ENCODE results near the gene POFUT2. TPM values are rescaled to one million over a fixed set of nuclear protein-coding genes. Genes with fewer than 3 reads are reported as not detected.

POFUT2 gene
- total and polyA plus RNA-seq, 10 donors: 10.5 to 37.0 (median 26.7) TPM

DNA sequence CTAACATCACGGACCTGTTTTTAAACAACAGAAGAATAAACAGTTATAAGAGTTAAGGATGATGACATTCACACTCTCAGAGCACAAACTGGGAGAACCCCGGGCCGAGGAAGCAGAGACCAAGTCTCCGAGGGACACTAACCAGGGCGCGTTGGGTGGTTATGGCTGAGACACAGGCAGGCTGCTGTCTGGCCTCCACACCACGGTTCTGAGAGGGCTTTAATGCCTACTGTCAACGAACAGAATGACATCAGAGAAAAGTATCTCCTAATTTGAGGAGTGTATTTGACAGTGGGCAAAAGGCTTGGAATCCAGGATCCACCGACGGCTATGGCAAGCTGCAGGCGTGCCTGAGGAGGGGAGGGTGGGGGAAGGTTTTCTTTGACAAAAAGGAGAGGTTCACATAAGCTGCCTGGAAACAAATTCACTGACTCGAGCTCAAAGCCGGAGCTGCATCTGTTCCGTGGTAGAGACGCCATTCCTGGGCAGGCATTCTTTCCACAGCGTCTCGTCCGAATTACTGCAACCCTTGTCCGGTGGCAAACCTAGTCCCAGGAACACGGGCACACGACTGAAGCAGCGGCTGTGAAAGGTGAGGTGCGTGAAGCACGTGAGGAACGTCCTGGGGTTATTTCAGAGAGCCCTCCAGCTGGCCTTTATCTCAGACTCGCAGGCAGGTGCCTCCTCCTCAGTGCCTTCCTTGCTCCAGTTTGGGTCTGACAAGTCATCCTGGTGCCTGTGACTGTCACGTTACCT lies 9.4 kb downstream of the POFUT2 start:
- Histone ChIP-seq H3K9me3 (no peaks in the 10 kb centered on the region), H3K4me1 (no peaks in the 10 kb centered on the region), H3K36me3 (peaks cover 0 to 100% (median 88%) of the 10 kb centered on the region in 6 donors), H3K27me3 (replicated peaks in 1 of 7) (no peaks in the 10 kb centered on the region), H3K4me3 (no peak overlapping the region), H3K27ac (no peak overlapping the region)
- TF ChIP-seq, protein P1, sequence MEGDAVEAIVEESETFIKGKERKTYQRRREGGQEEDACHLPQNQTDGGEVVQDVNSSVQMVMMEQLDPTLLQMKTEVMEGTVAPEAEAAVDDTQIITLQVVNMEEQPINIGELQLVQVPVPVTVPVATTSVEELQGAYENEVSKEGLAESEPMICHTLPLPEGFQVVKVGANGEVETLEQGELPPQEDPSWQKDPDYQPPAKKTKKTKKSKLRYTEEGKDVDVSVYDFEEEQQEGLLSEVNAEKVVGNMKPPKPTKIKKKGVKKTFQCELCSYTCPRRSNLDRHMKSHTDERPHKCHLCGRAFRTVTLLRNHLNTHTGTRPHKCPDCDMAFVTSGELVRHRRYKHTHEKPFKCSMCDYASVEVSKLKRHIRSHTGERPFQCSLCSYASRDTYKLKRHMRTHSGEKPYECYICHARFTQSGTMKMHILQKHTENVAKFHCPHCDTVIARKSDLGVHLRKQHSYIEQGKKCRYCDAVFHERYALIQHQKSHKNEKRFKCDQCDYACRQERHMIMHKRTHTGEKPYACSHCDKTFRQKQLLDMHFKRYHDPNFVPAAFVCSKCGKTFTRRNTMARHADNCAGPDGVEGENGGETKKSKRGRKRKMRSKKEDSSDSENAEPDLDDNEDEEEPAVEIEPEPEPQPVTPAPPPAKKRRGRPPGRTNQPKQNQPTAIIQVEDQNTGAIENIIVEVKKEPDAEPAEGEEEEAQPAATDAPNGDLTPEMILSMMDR (IDR thresholded peaks at IDR 0.05 in 8 of 11, conservative IDR thresholded peaks at IDR 0.05 in 3 of 11): no peak
- no peak for TF ChIP-seq POLR2A (IDR thresholded peaks at IDR 0.05)
- no peak for TF ChIP-seq POLR2AphosphoS5 (IDR thresholded peaks at IDR 0.05)
- WGBS, 5 donors: 92 to 97% (median 94%) methylated on average over 26 to 27 of the region's 27 CpGs
- DNase-seq: peak; percentile 46
- intact Hi-C loops (cut with DNase I; ENCODE audit: low total_unique reads): no loop called here

DNA sequence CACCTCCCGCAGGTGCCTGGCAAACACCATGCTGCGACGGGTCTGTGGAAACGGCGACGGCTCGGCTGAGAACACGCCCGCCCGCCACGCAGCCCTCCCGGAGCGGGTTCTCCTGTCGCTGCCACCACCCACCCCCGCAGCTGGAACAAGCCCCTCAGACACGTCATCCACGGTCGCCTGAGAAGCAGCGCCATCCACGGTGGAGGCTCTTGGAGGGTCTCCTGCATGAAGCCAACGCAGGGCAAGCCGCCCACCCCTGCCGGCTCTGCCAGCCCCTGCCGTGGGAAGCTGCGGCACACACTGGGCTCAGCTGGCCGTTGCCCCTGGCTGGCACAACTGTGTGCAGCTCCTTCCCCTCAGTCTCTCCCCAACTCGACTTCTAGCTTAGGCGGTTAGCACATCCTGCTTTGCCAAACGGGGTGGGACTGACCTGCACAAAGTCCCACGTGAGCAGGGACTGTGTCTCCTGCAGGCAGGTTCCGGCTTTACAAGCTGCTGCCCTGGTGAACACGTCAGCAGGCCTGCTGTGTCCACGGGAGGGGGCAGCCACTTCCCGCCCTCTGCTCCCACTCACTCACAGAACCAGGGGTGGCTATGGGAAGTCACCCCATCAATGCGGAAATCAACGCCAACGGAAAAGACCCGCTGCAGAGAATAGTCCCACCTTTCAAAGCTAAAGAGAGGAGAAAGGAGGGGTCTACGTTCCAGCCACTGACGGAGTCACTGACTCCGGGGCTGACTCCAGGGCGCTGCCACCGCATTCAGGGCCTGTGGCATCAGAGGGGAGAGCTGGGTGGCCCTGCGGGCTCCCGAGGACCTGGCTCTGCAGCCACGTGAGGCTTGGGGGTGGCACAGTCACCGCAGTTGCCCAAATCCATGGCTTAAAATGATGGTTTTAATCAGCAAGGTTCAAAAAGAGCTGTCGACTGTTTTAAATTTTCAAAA lies 10.3 kb downstream of the POFUT2 start:
- WGBS, 5 donors: 94 to 97% (median 95%) methylated on average over 43 to 48 of the region's 48 CpGs
- intact Hi-C loops (cut with DNase I; ENCODE audit: low total_unique reads): no loop called here
- H3K4me3 ChIP-seq: no peak overlapping the region
- peaks cover 0 to 100% (median 89%) of the 10 kb centered on the region in 6 donors for H3K36me3 ChIP-seq
- H3K9me3 ChIP-seq: peaks cover 0 to 8% (median 4%) of the 10 kb centered on the region in 8 donors
- H3K4me1 ChIP-seq: no peaks in the 10 kb centered on the region
- no peak overlapping the region for H3K27ac ChIP-seq
- TF ChIP-seq POLR2A (IDR thresholded peaks at IDR 0.05): no peak
- no peak for TF ChIP-seq POLR2AphosphoS5 (IDR thresholded peaks at IDR 0.05)
- TF ChIP-seq, protein P1 (IDR thresholded peaks at IDR 0.05 in 8 of 11, conservative IDR thresholded peaks at IDR 0.05 in 3 of 11): no peak
- peak; percentile 64 for DNase-seq
- no peaks in the 10 kb centered on the region for H3K27me3 ChIP-seq (replicated peaks in 1 of 7)

DNA sequence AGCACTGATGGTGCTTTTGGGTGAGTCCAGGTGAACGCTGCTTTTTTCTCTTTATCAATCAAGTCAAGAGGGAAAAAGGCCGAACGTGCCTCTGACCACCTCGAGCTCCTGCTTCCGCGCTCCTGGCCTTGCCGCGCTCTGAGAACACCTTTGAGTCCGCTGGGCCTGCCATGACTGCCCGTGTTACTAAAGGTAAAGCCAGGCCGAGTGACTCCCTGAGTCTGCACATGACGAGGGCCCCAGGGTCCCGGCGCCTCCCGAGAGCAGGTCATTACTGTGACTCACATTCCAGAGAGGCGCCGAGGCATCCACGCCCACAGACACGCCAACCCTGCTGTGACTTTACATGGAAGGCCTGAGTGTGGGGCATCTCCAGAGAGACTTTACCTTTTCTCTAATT lies 11.1 kb downstream of the POFUT2 start:
- no peaks in the 10 kb centered on the region for H3K4me1 ChIP-seq
- TF ChIP-seq POLR2A (IDR thresholded peaks at IDR 0.05) (no peak), POLR2AphosphoS5 (IDR thresholded peaks at IDR 0.05) (no peak)
- peak; percentile 48 for DNase-seq
- 88 to 98% (median 95%) methylated on average over 19 of the region's 19 CpGs for WGBS, 5 donors
- H3K27ac ChIP-seq: no peak overlapping the region
- no peak overlapping the region for H3K4me3 ChIP-seq
- peaks cover 0 to 16% (median 12%) of the 10 kb centered on the region in 8 donors for H3K9me3 ChIP-seq
- no peaks in the 10 kb centered on the region for H3K27me3 ChIP-seq (replicated peaks in 1 of 7)
- H3K36me3 ChIP-seq: peaks cover 0 to 100% (median 90%) of the 10 kb centered on the region in 6 donors
- intact Hi-C loops (cut with DNase I; ENCODE audit: low total_unique reads): no loop called here

DNA sequence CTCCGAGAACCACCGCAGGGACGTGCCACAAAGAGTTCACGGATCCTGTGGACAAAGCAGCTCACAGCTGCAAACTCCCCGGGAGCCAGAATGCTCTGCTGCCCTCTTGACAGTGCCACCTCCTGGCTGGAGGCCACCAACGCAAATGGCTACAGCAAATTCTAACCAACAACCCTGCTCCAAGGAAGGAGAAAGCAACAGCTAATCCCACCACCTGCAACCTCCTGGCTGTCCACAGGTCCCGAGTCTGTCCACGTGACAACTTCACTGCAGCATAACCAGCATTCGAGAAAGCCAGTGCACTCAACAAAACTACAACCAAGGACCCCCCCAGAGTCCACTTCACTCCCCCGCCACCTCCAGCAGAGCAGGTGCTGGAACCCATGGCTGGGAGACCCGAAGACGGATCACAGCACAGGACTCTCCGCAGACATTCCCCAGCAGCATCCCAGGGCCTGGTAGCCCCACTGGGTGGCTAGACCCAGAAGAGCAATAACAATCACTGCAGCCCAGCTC lies 17.3 kb downstream of the POFUT2 start:
- TF ChIP-seq POLR2A (IDR thresholded peaks at IDR 0.05) (no peak), POLR2AphosphoS5 (IDR thresholded peaks at IDR 0.05) (no peak)
- TF ChIP-seq, protein P1 (IDR thresholded peaks at IDR 0.05 in 8 of 11, conservative IDR thresholded peaks at IDR 0.05 in 3 of 11): no peak
- no peak overlapping the region for H3K4me3 ChIP-seq

More for the DNA sequence above, 17.3 kb downstream of the POFUT2 start:
- 94 to 98% (median 97%) methylated on average over 13 of the region's 13 CpGs for WGBS, 5 donors
- intact Hi-C loops (cut with DNase I; ENCODE audit: low total_unique reads): no loop called here
- Histone ChIP-seq H3K36me3 (peaks cover 3 to 98% (median 77%) of the 10 kb centered on the region in 6 donors), H3K9me3 (peaks cover 4 to 30% (median 25%) of the 10 kb centered on the region in 8 donors), H3K27me3 (replicated peaks in 1 of 7) (no peaks in the 10 kb centered on the region), H3K4me1 (peaks cover 0 to 16% (median 6%) of the 10 kb centered on the region in 6 donors), H3K27ac (no peak overlapping the region)
- peak; percentile 37 for DNase-seq
